ENCODE results near the gene CELF4.

Gene CELF4

GRCh38 chr18:37398248-37398920 is 167.2 kb downstream of the CELF4 start:
- no peak for DNase-seq (ENCODE audit: extremely low read depth, insufficient read length)
- H3K36me3 ChIP-seq (ENCODE audit: control insufficient read depth, insufficient read depth, low read length): no peaks in the 10 kb centered on the region
- no peak for TF ChIP-seq CTCF (IDR thresholded peaks at IDR 0.05; ENCODE audit: insufficient read depth, low read length, poor library complexity, severe bottlenecking)
- no peak overlapping the region for H3K4me3 ChIP-seq (replicated peaks; ENCODE audit: low read depth, low read length)
- H3K27me3 ChIP-seq (replicated peaks; ENCODE audit: control insufficient read depth, insufficient read depth, low read length): peaks cover 2% of the 10 kb centered on the region

GRCh38 chr18:37397814-37398213 is 167.8 kb downstream of the CELF4 start:
- DNase-seq (ENCODE audit: extremely low read depth, insufficient read length): no peak
- TF ChIP-seq CTCF (IDR thresholded peaks at IDR 0.05; ENCODE audit: insufficient read depth, low read length, poor library complexity, severe bottlenecking): no peak

GRCh38 chr18:37396971-37397720 is 168.5 kb downstream of the CELF4 start:
- no peaks in the 10 kb centered on the region for H3K36me3 ChIP-seq (ENCODE audit: control insufficient read depth, insufficient read depth, low read length)
- peaks cover 4% of the 10 kb centered on the region for H3K27me3 ChIP-seq (replicated peaks; ENCODE audit: control insufficient read depth, insufficient read depth, low read length)
- no peak overlapping the region for H3K4me3 ChIP-seq (replicated peaks; ENCODE audit: low read depth, low read length)

More at GRCh38 chr18:37397814-37398213, 167.8 kb downstream of the CELF4 start:
- Histone ChIP-seq H3K36me3 (ENCODE audit: control insufficient read depth, insufficient read depth, low read length) (no peaks in the 10 kb centered on the region), H3K27me3 (replicated peaks; ENCODE audit: control insufficient read depth, insufficient read depth, low read length) (peaks cover 4% of the 10 kb centered on the region), H3K4me3 (replicated peaks; ENCODE audit: low read depth, low read length) (no peak overlapping the region)

GRCh38 chr18:37395631-37396030 is 170.0 kb downstream of the CELF4 start:
- TF ChIP-seq CTCF (IDR thresholded peaks at IDR 0.05; ENCODE audit: insufficient read depth, low read length, poor library complexity, severe bottlenecking): no peak
- Histone ChIP-seq H3K27me3 (replicated peaks; ENCODE audit: control insufficient read depth, insufficient read depth, low read length) (peaks cover 4% of the 10 kb centered on the region), H3K36me3 (ENCODE audit: control insufficient read depth, insufficient read depth, low read length) (no peaks in the 10 kb centered on the region), H3K4me3 (replicated peaks; ENCODE audit: low read depth, low read length) (no peak overlapping the region)
- DNase-seq (ENCODE audit: extremely low read depth, insufficient read length): no peak

More at GRCh38 chr18:37396971-37397720, 168.5 kb downstream of the CELF4 start:
- no peak for DNase-seq (ENCODE audit: extremely low read depth, insufficient read length)
- TF ChIP-seq CTCF (IDR thresholded peaks at IDR 0.05; ENCODE audit: insufficient read depth, low read length, poor library complexity, severe bottlenecking): no peak

GRCh38 chr18:37395138-37395537 is 170.5 kb downstream of the CELF4 start:
- no peak for DNase-seq (ENCODE audit: extremely low read depth, insufficient read length)
- H3K4me3 ChIP-seq (replicated peaks; ENCODE audit: low read depth, low read length): no peak overlapping the region
- peaks cover 4% of the 10 kb centered on the region for H3K27me3 ChIP-seq (replicated peaks; ENCODE audit: control insufficient read depth, insufficient read depth, low read length)
- TF ChIP-seq CTCF (IDR thresholded peaks at IDR 0.05; ENCODE audit: insufficient read depth, low read length, poor library complexity, severe bottlenecking): no peak
- no peaks in the 10 kb centered on the region for H3K36me3 ChIP-seq (ENCODE audit: control insufficient read depth, insufficient read depth, low read length)

All from GM06990 (cell line).